ES-I3 (cell line): ENCODE data around the gene ZNF747.

Experiments used
- H3K36me3 ChIP-seq: 2 replicates; pipeline ENCODE4 v1.6.1; 2013; ENCODE audit warnings: mild to moderate bottlenecking, low read length, control low read depth, moderate library complexity; ENCODE audit not compliant: insufficient read depth
- H3K4me1 ChIP-seq: 2 replicates; pipeline ENCODE4 v1.6.1; 2013; ENCODE audit warnings: mild to moderate bottlenecking, control low read depth, low read length; ENCODE audit not compliant: insufficient read depth
- H3K9ac ChIP-seq: 2 replicates; pipeline ENCODE4 v1.6.1; 2013; ENCODE audit warnings: low read depth, mild to moderate bottlenecking, low read length, moderate library complexity
- H3K9me3 ChIP-seq: 2 replicates; pipeline ENCODE4 v1.6.1; 2013; ENCODE audit warnings: mild to moderate bottlenecking, low read length, moderate library complexity; ENCODE audit not compliant: control insufficient read depth, insufficient read depth

Gene ZNF747

GRCh38 chr16:30491229-30491628, 43.4 kb downstream of the ZNF747 start:
- Histone ChIP-seq H3K9me3 (no peaks in the 10 kb centered on the region), H3K36me3 (no peaks in the 10 kb centered on the region), H3K4me1 (peaks cover 13% of the 10 kb centered on the region; the same call in 1 of the 2 replicates), H3K9ac (no peak overlapping the region)

DNA sequence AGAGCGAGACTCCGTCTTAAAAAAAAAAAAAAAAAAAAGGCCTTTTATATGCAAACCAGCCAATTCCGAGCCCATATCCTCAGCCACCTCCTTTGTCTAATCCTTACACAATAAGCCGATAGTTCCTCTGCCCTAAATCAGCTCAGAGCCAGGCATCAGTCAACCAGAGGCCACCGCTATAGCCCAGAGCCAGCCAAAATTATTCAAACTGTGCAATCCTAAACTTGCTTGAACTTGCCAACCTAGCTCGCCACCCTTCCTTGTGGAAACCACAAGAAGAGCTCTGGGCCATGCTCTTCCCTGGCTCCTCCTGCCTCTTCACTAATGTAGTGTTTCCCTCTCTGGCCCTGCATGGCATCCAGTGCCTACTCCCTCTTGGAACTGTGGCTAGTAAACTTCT, 44.4 kb downstream of the ZNF747 start:
- Histone ChIP-seq H3K9ac (no peak overlapping the region), H3K9me3 (no peaks in the 10 kb centered on the region), H3K36me3 (no peaks in the 10 kb centered on the region), H3K4me1 (peaks cover 13% of the 10 kb centered on the region; the same call in 1 of the 2 replicates)

DNA sequence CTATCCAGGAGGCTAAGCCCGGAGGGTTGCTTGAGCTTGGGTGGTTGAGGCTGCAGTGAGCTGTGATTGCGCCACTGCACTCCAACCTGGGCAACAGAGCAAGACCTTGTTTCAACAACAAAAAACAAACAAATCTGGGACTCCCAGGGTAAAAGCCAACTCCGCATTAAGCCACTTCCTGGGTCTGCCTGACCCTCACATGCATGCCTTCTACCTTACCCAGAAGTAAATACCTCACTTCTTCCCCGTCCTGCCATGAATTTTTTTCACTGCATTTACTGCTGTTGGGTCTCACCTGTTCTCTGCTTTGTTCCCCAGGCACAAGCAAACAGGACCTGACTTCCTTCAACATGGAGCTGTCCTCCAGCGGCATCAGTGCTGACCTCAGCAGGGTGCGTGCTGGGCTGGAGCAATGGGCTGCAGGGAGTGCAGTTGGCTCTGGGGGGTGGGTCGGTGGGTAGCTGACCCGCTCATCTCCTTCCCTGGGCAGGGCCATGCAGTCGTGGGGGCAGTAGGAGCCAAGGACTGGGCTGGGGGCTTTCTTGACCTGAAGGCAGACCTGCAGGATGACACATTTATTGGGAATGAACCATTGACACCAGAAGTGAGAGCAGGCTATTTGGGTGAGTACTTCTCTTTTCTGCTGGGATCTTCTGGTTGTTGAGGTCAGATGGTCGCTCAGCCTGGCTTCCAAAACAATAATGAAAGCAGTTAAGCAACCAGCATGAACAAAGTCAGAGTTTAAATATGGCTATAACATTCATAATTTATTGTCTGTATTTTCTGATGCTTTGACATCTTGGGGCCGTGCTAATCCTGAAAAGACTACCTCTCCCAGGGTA, 45.7 kb downstream of the ZNF747 start:
- Histone ChIP-seq H3K36me3 (no peaks in the 10 kb centered on the region), H3K4me1 (peaks cover 13% of the 10 kb centered on the region; the same call in 1 of the 2 replicates), H3K9ac (no peak overlapping the region), H3K9me3 (no peaks in the 10 kb centered on the region)

DNA sequence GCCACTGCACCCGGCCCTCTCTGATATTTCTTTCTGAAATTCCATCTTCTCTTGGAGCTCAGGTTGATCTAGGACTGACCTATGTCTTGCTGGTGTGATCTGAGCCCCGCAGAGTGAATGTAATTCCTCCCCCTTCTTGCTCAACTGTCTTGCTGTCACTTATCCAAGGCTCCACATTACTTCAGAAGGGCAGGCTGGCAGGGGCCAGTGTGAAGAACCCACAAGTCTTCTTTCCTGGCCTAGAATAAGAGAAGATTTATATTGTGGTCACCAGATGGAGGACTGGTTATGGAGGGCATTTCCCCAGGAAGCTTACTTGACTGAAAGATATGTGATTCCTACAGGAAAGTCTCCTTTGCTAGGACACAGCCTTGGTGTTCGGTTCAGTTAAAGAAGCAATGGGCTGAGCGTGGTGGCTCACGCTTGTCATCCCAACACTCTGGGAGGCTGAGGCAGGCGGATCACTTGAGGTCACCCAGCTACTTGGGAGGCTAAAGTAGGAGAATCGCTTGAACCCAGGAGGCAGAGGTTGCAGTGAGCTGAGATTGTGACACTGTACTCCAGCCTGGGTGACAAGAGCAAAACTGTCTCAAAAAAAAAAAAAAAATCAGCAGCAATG, 48.7 kb downstream of the ZNF747 start:
- Histone ChIP-seq H3K36me3 (no peaks in the 10 kb centered on the region), H3K9me3 (no peaks in the 10 kb centered on the region), H3K9ac (no peak overlapping the region), H3K4me1 (peaks cover 8% of the 10 kb centered on the region; the same call in 1 of the 2 replicates)

DNA sequence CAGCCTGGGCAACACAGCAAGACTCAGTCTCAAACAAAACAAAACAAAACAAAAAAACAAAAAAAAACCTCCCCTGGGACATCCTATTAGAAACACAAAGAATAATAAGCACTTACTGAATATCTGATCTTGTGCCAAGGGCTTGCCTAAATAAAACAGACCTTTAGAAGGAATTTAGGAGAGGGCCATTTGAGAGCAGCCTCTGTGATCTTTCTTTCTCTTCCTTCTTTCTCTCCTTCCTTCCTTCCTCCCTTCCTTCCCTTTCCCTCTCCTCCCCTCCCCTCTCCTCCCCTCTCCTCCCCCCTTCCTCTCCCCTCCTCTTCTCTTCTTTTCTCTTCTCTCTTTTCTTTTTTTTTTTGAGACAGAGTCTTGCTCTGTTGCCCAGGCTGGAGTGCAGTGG, 49.8 kb downstream of the ZNF747 start:
- no peaks in the 10 kb centered on the region for H3K36me3 ChIP-seq
- peaks cover 5% of the 10 kb centered on the region; the same call in 1 of the 2 replicates for H3K4me1 ChIP-seq
- no peak overlapping the region for H3K9ac ChIP-seq
- H3K9me3 ChIP-seq: no peaks in the 10 kb centered on the region

DNA sequence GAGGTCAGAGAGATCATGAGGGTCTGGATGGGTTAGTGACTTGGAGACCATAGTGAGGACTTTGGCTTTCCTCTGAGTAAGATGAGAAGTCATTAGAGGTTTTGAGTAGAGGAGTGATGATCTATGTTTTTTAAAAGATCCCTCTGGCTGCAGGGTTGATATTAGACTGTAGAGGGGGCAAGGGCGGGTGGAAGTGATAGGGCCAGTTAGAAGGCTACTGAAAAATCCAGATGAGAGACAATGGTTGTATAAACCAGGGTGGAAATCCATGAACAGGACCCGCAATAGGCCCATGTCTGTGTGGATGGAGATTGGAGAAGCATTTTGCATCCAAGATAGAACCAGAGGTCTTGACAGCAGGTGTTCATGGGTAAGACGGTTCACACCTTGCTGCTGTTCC, 52.3 kb downstream of the ZNF747 start:
- H3K36me3 ChIP-seq: no peaks in the 10 kb centered on the region

GRCh38 chr16:30481381-30481780, 53.3 kb downstream of the ZNF747 start:
- no peaks in the 10 kb centered on the region for H3K36me3 ChIP-seq
- no peak overlapping the region for H3K9ac ChIP-seq
- H3K4me1 ChIP-seq: no peaks in the 10 kb centered on the region
- no peaks in the 10 kb centered on the region for H3K9me3 ChIP-seq

More for the DNA sequence above, 52.3 kb downstream of the ZNF747 start:
- no peak overlapping the region for H3K9ac ChIP-seq
- no peaks in the 10 kb centered on the region for H3K9me3 ChIP-seq
- no peaks in the 10 kb centered on the region for H3K4me1 ChIP-seq
